Astrocyte of the spinal cord (primary cell): Measurements from ENCODE around the gene OSMR.

Experiments
- DNase-seq: peaks from one replicate; pipeline ENCODE4 v3.0.0; 2011; ENCODE audit warnings: low read depth, low spot score
- H3K4me3 ChIP-seq: 2 replicates; pipeline ENCODE4 v1.5.1; 2011; ENCODE audit warnings: low read depth, mild to moderate bottlenecking, low read length, moderate library complexity
- in situ Hi-C: cut with HindIII; loops from 2 replicates; pipeline ENCODE4 v1.10.0; 2017; ENCODE audit warnings: low sequenced_read_pairs
- TF ChIP-seq, protein P1 (sequence below): IDR thresholded peaks from 2 replicates; pipeline ENCODE4 v1.5.1; 2012; ENCODE audit warnings: low read depth, mild to moderate bottlenecking, low read length, inconsistent platforms

The OSMR gene

DNA sequence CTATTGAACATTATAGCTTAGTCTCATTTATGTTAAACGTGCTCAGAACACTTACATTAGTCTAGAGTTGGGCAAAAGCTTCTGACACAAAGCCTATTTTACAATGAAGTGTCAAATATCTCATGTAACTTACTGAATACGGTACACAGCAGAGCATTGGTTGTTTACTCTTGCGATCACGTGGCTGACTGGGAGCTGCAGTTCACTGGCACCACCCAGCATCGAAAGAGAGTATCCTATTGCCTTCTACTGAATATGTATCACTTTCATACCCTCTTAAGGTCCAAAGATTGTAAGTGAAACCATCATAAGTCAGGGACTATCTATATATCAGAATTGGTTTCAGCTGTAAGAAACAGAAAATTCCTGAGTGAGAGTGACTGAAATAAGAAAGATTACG, 42.6 kb upstream of the OSMR start:
- no peak for DNase-seq
- TF ChIP-seq, protein P1, sequence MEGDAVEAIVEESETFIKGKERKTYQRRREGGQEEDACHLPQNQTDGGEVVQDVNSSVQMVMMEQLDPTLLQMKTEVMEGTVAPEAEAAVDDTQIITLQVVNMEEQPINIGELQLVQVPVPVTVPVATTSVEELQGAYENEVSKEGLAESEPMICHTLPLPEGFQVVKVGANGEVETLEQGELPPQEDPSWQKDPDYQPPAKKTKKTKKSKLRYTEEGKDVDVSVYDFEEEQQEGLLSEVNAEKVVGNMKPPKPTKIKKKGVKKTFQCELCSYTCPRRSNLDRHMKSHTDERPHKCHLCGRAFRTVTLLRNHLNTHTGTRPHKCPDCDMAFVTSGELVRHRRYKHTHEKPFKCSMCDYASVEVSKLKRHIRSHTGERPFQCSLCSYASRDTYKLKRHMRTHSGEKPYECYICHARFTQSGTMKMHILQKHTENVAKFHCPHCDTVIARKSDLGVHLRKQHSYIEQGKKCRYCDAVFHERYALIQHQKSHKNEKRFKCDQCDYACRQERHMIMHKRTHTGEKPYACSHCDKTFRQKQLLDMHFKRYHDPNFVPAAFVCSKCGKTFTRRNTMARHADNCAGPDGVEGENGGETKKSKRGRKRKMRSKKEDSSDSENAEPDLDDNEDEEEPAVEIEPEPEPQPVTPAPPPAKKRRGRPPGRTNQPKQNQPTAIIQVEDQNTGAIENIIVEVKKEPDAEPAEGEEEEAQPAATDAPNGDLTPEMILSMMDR = no peak
- in situ Hi-C loops = no loop called here
- no peak overlapping the region for H3K4me3 ChIP-seq

DNA sequence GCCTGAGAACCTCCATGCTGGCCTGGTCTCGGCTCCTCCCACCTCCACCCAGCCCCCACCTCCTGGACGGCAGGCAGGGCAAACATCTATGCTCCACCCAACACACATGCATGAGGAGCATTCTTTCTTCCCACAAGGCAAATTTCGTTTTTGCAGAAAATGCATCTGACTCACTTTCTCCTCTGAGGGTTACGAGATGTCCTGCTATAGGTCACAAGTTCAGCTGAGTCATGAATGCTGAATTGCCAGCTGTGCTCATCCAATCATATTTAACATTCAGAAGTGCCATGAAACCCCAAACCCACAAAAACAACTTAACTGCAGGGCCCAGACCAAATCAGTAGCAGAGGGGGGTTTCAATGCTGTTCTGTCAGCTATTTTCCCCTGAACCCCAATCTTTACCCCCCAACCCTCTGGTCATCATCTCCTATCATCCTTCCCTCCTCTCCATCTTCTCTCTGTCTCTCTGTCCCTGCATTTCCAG, 39.0 kb upstream of the OSMR start:
- in situ Hi-C loops = no loop called here
- TF ChIP-seq, protein P1 = no peak
- DNase-seq = peak; percentile 97
- H3K4me3 ChIP-seq = no peak overlapping the region

DNA sequence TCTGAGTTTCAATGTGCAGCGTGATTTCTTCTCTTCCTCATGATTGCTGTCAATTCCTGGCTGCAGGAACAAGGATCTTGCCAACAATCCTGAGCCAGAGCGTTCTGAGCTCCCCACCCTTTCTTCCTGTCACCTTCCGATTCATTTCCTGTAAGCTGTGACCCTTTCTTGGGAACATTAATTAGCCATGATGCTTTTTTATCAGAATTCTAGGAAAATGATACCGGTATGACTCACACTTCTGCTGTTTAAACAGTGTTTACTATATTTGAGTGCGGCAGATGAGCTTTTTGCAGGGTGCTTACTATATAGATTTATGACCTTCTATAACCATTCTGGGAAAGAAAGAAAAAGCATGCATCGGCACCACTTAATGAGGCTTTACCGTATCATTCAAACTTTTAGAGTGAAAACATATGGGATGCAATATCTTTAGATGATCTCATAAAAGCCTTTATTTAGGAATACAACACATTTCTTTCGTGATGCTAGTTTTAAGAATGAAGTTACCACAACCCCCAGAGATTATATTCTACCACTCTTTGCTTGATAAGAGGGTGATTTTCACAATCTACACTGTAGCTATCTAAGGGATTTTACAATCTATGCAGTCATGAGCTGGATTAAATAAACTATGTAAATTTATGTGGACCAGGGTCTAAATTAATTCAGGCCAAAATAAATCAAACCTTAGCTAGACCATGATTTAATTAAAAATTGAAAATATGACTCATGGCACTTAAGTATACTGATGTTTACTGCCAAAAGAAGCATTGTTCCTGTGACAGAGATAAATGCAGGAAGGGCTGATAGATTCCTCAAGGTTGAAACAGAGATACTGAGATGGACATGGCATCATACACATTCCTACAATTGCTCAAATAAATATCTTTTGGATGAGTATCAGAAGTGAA, 38.0 kb upstream of the OSMR start:
- in situ Hi-C loops = no loop called here
- TF ChIP-seq, protein P1 = no peak
- no peak overlapping the region for H3K4me3 ChIP-seq
- DNase-seq = peak; percentile 59

DNA sequence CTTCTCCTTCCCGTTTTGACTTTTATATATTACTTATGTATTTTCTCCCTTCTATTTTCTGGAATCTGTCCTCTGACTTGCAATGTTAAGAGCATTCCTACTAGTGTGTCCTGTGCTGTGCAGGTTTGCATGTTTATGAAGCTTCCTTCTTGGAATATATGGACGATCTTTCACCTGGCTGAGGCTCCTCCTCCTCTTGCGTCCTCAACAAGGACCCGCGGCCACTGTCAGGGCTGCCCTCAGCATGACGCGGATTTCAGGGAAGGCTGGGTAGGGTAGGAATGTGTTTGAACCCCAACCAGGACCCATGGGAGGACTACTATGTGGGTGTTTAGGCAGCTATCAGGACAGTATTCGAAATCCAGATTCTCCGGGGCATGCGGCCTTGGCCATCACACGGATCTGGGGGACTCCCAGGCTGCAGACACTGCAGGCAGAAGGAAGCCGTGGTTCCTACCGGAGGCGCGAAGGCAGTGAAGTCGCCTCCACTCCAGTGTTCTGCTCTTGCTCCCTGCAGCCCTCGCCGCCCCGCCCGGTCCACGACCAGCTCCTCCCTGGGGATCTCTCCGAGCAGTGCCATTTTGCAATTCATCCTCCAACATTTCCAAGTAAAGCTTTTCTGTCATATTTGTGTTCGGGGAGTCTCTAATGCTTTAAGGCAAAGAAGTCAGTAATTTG, 37.0 kb upstream of the OSMR start:
- in situ Hi-C loops = no loop called here
- DNase-seq = no peak
- TF ChIP-seq, protein P1 = no peak
- H3K4me3 ChIP-seq = no peak overlapping the region

DNA sequence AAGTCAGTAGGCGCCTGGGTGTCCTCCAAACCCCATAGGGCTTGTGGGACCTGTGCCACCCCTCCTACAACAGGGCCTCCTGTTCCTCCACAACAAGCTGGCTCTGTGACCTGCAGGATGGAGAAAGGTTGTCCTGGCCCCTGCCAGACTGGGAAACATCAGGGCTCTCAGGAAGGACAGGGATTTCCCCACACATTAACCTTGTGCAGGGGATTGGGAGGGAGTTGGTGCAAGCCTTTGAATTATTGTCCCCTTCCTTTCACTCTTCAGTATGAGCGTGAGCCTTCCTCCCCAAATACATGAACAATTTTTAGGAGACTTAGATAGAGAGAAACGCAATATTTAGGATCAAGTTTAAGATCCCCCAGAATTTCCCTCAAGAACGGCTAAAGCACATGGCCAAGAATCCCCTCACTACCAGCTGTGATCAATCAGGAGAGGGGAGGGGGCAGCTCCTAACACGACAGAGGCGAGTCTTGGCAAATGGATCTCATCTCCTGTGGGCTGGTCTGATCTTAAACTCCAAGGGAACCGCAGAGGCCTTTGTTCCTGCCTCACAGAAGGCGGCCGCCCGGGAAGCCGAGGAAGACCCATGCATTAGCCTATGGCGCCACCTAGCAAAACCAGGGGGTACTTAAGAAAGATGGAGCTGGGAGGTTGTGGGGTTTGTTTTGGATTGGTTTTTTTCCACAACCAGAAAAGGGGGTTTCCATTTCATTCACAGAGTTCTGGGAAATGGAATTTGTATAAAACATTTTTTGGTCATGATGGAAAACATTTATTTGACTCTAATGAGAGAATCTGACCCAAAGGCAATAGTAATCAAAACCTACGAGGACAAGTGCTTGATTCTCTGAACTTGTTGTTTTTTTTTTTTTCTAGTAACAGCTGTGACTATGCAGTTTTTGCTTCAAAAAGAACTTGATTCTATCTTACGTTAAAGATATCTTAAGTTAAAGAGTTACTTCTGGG, 36.1 kb upstream of the OSMR start:
- no peak overlapping the region for H3K4me3 ChIP-seq
- in situ Hi-C loops = no loop called here
- peak; percentile 92 for DNase-seq
- TF ChIP-seq, protein P1 = peak; percentile 83

DNA sequence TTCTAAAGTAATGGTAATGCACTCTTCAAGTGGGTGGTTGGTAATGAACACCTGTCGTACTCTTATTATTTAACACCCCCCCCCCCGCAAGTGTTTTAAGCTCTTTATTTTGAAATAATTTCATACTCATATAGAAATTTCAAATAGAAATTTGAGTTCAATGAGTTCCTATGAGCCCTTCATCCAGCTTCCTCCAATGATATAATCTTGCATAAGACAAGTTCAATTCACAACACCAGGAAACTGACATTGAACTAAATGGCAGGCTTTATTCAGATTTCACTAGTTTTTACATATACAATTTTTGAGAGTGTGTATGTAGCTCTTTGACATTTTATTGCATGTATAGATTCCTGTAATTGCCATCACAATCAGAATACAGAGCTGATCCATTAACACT, 30.9 kb upstream of the OSMR start:
- no peak overlapping the region for H3K4me3 ChIP-seq

More for the DNA sequence above, 30.9 kb upstream of the OSMR start:
- TF ChIP-seq, protein P1 = no peak
- in situ Hi-C loops = no loop called here
- no peak for DNase-seq
